GM21619 (cell line): Measurements from ENCODE around the gene ZDHHC21.

Experiments used
- ATAC-seq: cut with Tn5 transposase; IDR thresholded peaks from one replicate; pipeline ENCODE4 v1.9.1; 2021; ENCODE audit not compliant: unreplicated experiment

Gene ZDHHC21

GRCh38 chr9:14618836-14619420 lies 74.3 kb downstream of the ZDHHC21 start:
- no peak for ATAC-seq

- ATAC-seq: peak; percentile 88
Measured at GRCh38 chr9:14616188-14616982, 76.8 kb downstream of the ZDHHC21 start.

- no peak for ATAC-seq
Measured at GRCh38 chr9:14608540-14608939, 84.7 kb downstream of the ZDHHC21 start.

- ATAC-seq: no peak
Measured at GRCh38 chr9:14597171-14597799, 95.9 kb downstream of the ZDHHC21 start.

DNA sequence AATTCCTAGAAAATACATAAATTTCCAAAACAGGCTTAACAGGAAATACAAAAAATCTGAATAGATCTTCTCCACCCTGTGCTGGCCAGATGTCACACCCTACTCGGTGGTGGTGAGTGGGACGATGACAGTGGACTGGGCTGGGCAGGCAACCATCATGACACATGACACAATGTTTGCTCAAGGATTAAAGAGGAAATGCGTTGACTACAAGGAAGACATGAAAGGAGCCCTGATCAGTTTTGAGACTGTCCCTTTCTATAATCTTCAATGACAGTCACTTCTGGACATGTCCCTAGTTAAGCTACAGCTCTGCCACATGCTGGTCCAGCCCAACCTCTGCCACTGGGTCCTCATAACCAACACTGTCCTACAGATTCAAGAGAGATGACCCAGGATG lies 99.8 kb downstream of the ZDHHC21 start:
- no peak for ATAC-seq

DNA sequence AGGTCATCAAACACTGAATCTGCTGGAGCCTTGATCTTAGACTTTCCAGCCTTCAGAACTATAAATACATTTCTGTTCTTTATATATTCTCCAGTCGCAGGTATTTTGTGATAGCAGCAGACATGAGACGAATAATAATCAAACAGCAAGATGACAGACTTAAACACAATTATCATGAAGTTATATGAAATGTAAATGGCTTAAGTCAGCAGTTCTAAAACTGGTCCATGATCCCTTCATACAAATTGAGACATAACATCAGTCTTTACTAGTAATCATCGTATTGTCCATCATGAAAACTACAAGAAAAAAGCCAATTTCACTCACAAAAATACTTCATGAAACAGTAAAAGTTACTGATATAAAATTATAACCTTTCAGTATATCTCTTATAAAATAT lies 101.8 kb downstream of the ZDHHC21 start:
- ATAC-seq: no peak

DNA sequence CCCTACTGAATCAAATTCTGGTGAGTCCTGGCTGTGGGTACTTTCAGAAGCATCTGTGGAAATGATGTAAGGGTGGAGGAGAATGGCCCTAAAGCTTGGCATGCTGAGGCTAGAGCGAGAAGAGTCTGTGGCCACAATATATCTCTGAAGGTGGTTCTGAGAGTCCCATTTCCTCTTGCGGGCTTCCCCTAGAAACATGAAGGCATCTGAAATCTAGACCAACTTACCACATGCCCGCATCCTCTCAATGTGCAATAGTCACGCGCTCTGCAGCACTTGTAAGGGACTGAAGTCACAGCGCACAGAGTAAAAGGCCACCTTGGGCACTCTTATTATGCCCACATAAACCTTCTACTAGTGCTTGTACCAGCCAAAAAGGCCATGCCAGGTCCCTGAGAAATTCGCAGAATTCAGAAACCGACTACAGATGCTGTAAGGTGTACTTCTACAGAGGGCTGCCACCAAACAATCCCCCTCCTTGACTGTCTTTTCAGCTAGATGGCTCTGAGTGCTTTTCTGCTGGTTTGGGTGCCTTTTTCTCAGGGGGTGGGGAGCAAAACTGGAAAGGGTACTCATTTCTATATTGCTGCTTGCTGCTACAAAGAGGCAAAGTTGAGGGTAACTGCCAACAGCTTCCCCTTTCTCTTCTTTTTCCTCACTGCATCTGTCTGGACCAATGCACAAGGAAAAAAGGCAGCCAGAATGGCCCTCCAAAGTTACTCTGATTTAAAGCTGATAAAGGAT lies 107.3 kb downstream of the ZDHHC21 start:
- peak; percentile 100 for ATAC-seq

DNA sequence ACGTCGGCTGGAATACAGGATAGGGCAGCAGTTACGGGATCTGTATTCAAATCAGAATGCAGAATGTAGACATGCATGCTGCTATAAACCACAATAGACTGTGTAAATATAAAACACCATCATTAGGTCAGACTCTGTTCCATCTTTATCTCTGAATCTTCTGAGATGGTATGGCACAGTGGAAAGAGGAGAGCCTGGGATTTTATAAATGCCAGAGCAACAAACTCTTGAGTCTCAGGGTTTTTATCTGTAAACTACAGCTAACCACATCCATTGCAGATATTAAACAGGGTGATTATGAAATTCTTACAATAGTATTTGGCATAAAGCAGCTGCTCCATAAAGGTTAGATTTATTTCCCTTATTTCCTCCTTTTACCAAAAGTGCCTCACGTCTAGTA lies 108.7 kb downstream of the ZDHHC21 start:
- ATAC-seq: no peak

DNA sequence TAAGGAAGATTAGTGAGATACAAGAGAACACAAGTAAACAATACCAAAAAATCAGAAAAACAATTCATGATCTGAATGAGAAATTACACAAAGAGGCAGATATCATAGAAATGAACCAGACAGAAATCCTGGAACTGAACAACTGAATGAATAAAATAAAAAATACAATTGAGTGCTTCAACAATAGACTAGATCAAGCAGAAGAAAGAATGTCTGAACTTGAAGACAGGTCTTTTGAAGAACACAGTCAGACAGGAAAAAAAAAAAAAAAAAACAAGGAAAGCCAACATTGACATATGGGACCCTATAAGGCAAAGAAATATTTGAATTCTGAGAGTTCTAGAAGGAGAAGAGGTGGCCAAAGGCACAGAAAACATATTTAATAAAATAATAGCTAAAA lies 115.2 kb downstream of the ZDHHC21 start:
- ATAC-seq: no peak

- ATAC-seq: no peak
Measured at GRCh38 chr9:14574173-14574572, 119.1 kb downstream of the ZDHHC21 start.

DNA sequence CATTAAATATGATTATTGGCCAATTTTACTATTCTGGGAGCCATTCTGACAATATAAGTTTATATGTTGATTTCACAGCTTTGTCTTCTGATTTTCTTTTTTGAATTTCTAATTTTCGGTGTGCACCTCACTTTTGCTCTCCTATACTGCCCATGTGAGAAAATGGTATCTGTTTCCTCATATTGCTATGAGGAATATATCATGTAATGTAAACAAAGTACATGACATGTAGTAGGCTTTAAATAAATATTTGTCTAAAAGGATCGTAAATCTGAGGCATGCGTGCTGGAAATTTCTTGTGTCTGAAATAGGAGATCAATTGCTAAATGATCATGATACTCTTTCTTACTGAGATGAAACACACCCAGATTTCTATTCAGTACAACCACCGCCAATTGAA lies 119.9 kb downstream of the ZDHHC21 start:
- no peak for ATAC-seq

DNA sequence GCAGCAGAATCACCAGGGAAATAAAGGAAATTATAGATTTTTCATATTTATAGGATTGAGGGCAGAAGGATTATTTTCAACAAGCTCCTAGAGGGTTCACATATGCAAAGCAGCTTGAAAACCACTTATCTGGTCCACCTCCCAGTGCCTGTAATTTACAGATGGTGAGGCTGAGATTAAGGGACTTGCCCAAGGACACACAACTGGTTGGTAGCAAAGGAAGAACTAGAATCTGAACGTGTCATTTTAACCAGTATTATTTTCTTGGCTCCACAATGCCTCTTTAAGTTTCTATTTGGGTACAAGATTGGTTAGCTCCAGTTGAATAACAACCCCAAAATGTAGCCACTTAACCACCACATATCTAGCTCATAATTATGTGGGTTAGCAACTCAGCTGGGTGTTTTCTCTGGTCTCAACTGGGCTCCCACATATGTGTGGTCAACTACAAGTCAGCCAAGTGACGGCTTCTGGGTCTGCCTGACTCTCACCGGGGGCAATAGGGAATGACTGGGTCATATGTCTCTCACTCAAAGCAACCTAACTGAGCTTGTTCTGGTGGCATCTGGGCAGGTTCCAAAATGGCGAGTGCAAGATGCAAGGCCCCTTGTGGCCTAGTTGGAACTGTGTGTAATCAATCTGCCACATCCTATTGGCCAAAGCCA lies 127.7 kb downstream of the ZDHHC21 start:
- no peak for ATAC-seq

DNA sequence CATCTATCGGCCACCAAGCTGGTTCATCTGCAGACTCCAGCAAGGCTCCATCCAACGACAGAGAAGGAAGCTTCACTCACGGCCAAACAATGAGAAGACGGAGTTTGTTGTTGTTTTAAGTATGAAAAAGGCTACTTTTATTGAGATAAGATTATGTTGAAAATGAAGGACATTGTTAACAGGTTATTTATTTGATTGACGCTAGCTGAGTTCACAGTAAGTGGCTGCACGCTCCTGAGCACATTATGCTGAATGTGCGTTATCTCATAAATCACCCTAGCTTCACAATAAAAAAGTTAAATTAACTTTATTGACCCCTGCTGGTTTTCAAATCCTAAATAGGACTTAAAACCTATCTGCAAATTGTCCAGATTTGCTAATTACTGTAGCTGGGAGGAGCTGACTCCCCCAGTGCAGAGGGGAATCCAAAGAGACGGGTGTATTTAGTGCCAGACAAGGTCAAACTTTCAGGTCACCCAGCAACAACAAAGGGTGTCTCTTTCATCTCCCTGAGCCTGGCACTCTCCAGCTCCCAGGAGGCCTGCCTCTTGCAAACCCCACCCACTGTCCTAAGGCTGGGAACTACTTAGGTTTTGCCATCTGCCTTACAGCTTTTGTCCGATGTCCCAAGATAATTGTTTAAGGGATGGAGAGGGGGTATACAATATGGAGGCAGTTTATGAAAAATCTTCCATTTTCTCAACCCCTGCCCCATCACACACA lies 129.2 kb downstream of the ZDHHC21 start:
- ATAC-seq: no peak

DNA sequence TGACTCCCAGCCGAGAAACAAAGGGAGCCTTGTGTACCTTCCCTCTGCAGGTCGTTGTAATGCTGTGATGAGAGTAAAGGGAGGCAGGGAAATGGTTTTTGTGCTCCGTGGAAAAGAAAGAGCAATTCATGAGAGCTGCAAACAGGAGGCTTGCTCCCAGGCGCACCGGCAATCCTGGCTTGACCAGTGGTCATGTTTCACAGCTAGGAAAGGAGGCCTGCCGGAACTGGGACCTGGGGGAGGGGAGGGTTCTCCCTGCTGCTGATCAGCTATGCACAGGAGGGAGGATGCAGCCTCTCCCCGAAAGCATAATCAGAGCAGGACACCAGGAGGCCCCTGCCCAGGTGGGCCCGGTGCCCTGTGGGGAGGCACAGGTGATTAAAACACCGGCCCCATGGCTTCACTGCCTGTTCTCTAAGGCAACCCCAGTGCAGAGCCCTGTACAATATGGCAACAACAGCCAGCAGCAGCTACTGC lies 131.3 kb downstream of the ZDHHC21 start:
- no peak for ATAC-seq
